HG02938 (cell line): ENCODE data around the gene TMEM179B.

Experiments
- ATAC-seq: cut with Tn5 transposase; IDR thresholded peaks from one replicate; pipeline ENCODE4 v1.9.1; 2021; ENCODE audit warnings: mild to moderate bottlenecking, moderate library complexity; ENCODE audit not compliant: unreplicated experiment

Gene TMEM179B

GRCh38 chr11:62831520-62832335, 44.5 kb downstream of the TMEM179B start, which contains the start of gene STX5:
Gene STX5 (minus strand): TSS chr11:62832051. CDS start chr11:62831243, 808 bp downstream.
- peak; percentile 75 for ATAC-seq

DNA sequence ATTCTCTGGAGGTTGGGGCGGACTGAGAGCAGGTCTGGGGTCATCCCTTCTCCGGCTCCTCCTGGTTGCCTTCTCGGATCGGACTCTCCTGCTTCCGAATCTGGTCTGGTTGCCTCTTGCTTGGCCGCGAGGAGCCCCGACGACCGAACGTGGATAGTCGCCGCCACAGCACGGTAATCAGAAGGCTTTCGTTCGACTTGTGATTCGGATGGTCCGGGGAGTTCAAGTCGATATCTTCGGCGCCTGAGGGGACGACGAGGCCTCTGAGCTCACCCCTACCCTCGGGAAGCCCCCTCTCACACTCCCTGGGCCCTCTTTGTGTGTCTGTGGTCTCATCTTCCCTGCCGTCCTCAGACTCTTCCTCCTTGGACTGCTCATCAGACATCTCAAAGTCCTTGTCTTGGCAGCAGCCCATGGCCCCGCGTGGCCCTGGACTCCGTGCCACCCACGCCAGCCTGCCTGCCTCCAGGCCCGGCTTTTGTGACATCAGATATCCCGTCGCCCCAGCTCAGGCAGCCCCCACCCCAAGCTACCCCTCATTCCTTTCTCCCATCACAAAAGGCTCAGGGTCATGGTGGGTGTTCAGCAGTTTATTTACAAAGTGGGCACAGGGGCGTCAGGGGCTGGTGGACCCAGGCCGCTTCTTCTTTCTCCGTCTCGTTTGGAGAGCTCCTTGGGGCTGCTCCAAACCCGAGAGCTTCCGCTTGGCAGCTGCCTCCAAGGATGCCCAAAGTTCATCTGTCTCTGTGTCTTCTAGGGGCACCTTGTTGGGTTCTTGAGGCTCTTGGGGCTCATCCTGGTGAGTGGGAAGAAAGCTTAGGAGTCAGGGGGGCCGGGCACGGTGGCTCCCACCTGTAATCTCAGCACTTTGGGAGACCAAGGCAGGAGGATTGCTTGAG, 45.4 kb downstream of the TMEM179B start, which contains the start of gene TEX54:
Gene TEX54, minus strand, starts transcription at position 506 of the 899 bp plus-strand sequence.
- peak; percentile 4 for ATAC-seq

DNA sequence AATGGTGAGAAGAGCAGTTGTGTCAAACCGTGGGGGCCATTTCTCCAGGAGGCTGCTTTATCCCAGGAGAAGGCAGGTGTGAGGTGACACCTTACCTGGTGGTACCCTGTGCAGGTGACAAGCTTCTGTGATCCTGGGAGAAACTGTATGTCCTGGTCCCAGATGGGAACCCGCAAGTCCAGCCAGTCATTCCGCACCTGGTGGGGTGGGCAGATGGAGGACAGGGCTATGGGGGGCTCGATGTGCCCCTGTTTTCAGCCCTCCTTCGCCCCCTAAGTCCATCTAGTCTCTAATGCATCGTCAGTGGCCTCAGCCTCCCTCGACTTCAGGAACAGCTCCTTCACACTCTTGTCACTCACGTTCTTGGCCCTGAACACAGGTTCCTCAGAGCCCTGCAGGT, 48.1 kb downstream of the TMEM179B start:
- no peak for ATAC-seq

DNA sequence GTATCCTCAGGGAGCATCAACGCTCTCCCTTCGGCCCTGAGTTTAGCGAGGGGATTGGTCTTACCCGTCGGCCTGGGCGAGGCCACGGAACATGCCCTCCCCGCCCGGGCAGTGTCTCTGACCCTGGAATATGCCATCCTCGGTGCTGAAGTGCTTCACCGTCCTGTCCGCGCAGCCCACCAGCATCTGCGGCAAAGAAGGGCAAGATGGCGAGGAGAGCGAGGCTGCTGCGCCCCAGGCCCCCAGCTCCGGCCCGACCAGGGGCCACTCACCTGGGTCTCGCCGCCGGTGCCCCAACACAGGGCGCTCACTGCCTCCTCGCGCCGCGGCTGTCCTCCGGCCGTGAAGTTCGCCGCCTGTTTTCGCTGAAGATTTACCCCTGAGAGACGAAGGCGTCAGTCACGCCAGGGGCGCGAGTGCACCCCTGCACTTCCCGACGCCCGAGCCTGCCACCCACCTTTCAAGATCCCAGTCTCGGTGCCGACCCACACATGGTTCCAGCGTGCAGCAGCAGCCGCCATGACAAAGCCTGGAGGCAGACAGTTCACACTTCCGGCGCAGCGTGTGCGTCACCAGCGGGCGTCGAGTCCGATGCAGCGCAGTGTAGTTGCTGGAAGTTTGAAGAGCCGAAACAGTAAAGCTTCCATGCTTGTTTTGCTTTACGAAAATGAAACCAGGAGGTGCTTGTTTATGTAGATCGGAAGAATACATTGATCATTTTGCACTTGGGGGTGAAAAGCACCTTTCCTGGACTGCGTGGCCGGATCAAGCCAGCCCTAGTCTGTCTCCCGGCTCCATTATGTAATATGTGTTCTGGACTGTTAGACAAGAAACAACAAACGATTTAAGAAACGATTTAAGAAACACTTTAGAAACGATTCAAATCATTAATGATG, 52.1 kb downstream of the TMEM179B start, which contains the start of gene WDR74:
Gene WDR74, minus strand, starts transcription at position 541 of the 896 bp plus-strand sequence. Its CDS starts 20 bp downstream, at position 521.
- ATAC-seq = peak; percentile 44
